Esophagus squamous epithelium (tissue), 5 donors: Measurements from ENCODE around the gene ADAMTS9. TPM values are rescaled to one million over a fixed set of nuclear protein-coding genes. Genes with fewer than 3 reads are reported as not detected.

Experiments
- DNase-seq: peaks from one replicate; lab custom pipeline; 2025; lab: John Stamatoyannopoulos, UW
- H3K27ac ChIP-seq, 4 donors: fragments of 200-600 bp; sonication (generic); one replicate each; pipeline ENCODE4 v1.5.1; 2016 to 2019; ENCODE audit warnings: mild to moderate bottlenecking in 1 of 4
- H3K27me3 ChIP-seq, 4 donors: fragments of 200-600 bp; sonication (generic); 1 replicate in 3 of 4; 2 replicates in 1 of 4; pipeline versions ENCODE4 v1.5.1 to v1.6.0; 2017 to 2021; ENCODE audit warnings: antibody characterized with exemption in 1 of 4
- H3K36me3 ChIP-seq, 3 donors: fragments of 200-600 bp; sonication (generic); one replicate each; pipeline ENCODE4 v1.5.1; 2016 to 2019
- H3K4me1 ChIP-seq, 3 donors: fragments of 200-600 bp; sonication (generic); one replicate each; pipeline ENCODE4 v1.5.1; 2017 to 2019
- H3K4me3 ChIP-seq, 4 donors: fragments of 200-600 bp; sonication (generic); 1 replicate in 3 of 4; 2 replicates in 1 of 4; pipeline ENCODE4 v1.5.1; 2016 to 2019; ENCODE audit warnings: mild to moderate bottlenecking in 2 of 4, moderate library complexity in 1 of 4
- H3K9me3 ChIP-seq, 3 donors: fragments of 200-600 bp; sonication (generic); one replicate each; pipeline ENCODE4 v1.5.1; 2016 to 2019
- POLR2A ChIP-seq, 4 donors: fragments of 450-650 bp; IDR thresholded peaks; one replicate each; pipeline ENCODE4 v1.6.1; 2017; ENCODE audit warnings: antibody characterized with exemption in 4 of 4, mild to moderate bottlenecking in 4 of 4, moderate library complexity in 3 of 4
- WGBS, 2 donors: methylation state at CpG; one replicate each; pipeline ENCODE4 v1.1.5; 2018; 5-methylcytosine and 5-hydroxymethylcytosine counted together
- intact Hi-C: fragments of 100-400 bp; cut with DNase I; formaldehyde crosslinking; loops from one replicate; pipeline ENCODE4 v1.15.0; 2022
- total RNA-seq, 4 donors: library from RNA; depleted of rRNA; stranded (reverse); fragments of >200 nt; gene quantifications; one replicate each; pipeline ENCODE4 v1.1.0, GENCODE V29; 2016
- TF ChIP-seq, protein P1 (sequence below), 6 experiments: fragments of 450-650 bp in 4 of 6; fragments of 200-600 bp in 2 of 6; sonication (generic) in 2 of 6; IDR thresholded peaks; one replicate each; pipeline ENCODE4 v1.5.1; 2016 to 2019; ENCODE audit warnings: antibody characterized with exemption in 6 of 6, mild to moderate bottlenecking in 4 of 6, moderate library complexity in 4 of 6
- donor health status: DM: yes; HTN: yes; CAD: no.

Gene ADAMTS9
- total RNA-seq, 4 donors from 2014 or later, result 3.1 to 15.1 (median 5.9) TPM

GRCh38 chr3:64616953-64617352, 70.8 kb downstream of the ADAMTS9 start:
- intact Hi-C loops, result no loop called here
- TF ChIP-seq POLR2A (IDR thresholded peaks at IDR 0.05), result no peak
- TF ChIP-seq, protein P1, sequence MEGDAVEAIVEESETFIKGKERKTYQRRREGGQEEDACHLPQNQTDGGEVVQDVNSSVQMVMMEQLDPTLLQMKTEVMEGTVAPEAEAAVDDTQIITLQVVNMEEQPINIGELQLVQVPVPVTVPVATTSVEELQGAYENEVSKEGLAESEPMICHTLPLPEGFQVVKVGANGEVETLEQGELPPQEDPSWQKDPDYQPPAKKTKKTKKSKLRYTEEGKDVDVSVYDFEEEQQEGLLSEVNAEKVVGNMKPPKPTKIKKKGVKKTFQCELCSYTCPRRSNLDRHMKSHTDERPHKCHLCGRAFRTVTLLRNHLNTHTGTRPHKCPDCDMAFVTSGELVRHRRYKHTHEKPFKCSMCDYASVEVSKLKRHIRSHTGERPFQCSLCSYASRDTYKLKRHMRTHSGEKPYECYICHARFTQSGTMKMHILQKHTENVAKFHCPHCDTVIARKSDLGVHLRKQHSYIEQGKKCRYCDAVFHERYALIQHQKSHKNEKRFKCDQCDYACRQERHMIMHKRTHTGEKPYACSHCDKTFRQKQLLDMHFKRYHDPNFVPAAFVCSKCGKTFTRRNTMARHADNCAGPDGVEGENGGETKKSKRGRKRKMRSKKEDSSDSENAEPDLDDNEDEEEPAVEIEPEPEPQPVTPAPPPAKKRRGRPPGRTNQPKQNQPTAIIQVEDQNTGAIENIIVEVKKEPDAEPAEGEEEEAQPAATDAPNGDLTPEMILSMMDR (IDR thresholded peaks at IDR 0.05), result no peak
- Histone ChIP-seq H3K27me3 (no peaks in the 10 kb centered on the region), H3K27ac (peak overlapping the region in 2 of 4 donors; percentile 16 to 24), H3K4me3 (no peak overlapping the region), H3K36me3 (no peaks in the 10 kb centered on the region), H3K9me3 (no peaks in the 10 kb centered on the region), H3K4me1 (peaks cover 0 to 11% (median 0%) of the 10 kb centered on the region in 3 donors)
- 54 to 68% methylated on average over 2 of the region's 2 CpGs for WGBS, 2 donors
- no peak for DNase-seq

DNA sequence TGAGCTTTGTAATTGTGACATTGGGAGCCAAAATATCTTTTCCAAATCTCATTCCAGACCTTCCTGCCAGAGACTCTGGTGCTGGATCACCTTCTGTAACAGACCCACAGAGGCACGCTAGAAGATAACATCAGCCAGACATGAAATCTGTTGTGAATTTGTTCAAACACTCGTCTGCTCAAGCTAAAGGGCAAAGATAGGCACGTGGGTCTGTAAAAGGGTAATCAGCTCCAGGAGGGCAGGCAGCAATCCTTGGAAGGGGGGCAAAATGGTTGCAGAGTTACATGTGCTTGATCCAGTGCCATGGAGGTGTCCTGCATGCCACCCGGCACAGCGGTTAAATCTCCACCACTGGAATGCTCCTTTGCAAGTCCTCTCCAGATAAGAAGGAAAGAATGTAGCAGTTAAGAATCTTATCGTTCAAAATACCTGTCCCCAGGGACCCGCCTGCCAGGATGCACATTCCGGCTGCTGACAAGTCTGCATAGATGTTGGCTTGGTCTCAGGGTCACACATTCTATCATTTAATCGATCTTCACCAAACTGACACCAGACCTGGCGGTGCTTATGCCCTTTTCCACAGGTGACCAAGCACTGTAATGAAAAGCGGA, 74.8 kb downstream of the ADAMTS9 start:
- peaks cover 0 to 14% (median 0%) of the 10 kb centered on the region in 3 donors for H3K4me1 ChIP-seq
- no peaks in the 10 kb centered on the region for H3K36me3 ChIP-seq
- 64 to 68% methylated on average over 10 to 11 of the region's 11 CpGs for WGBS, 2 donors
- no peak for DNase-seq
- intact Hi-C loops, result no loop called here
- TF ChIP-seq, protein P1 (IDR thresholded peaks at IDR 0.05), result no peak
- TF ChIP-seq POLR2A (IDR thresholded peaks at IDR 0.05), result no peak
- H3K9me3 ChIP-seq, result no peaks in the 10 kb centered on the region
- H3K4me3 ChIP-seq, result peak overlapping the region in 1 of 4 donors; percentile 5
- peak overlapping the region; percentile 25 to 85 (median 70) for H3K27ac ChIP-seq
- H3K27me3 ChIP-seq, result no peaks in the 10 kb centered on the region

- H3K4me3 ChIP-seq, result peak overlapping the region in 1 of 4 donors; percentile 5
- no peak for DNase-seq
- H3K36me3 ChIP-seq, result no peaks in the 10 kb centered on the region
- peaks cover 0 to 14% (median 0%) of the 10 kb centered on the region in 3 donors for H3K4me1 ChIP-seq
- TF ChIP-seq, protein P1 (IDR thresholded peaks at IDR 0.05), result no peak
- no peak for TF ChIP-seq POLR2A (IDR thresholded peaks at IDR 0.05)
- H3K9me3 ChIP-seq, result no peaks in the 10 kb centered on the region
- intact Hi-C loops, result no loop called here
- H3K27me3 ChIP-seq, result no peaks in the 10 kb centered on the region
- H3K27ac ChIP-seq, result peak overlapping the region in 3 of 4 donors; percentile 68 to 85 (median 79)
- WGBS, 2 donors, result 66 to 80% methylated on average over 4 of the region's 4 CpGs
Measured at GRCh38 chr3:64612082-64612860, 75.5 kb downstream of the ADAMTS9 start.

- Histone ChIP-seq H3K27me3 (no peaks in the 10 kb centered on the region), H3K4me1 (peaks cover 0 to 14% (median 0%) of the 10 kb centered on the region in 3 donors), H3K4me3 (no peak overlapping the region), H3K36me3 (no peaks in the 10 kb centered on the region), H3K9me3 (no peaks in the 10 kb centered on the region), H3K27ac (no peak overlapping the region)
- 64 to 69% methylated on average over 2 of the region's 2 CpGs for WGBS, 2 donors
- intact Hi-C loops, result no loop called here
- no peak for DNase-seq
- no peak for TF ChIP-seq POLR2A (IDR thresholded peaks at IDR 0.05)
- TF ChIP-seq, protein P1 (IDR thresholded peaks at IDR 0.05), result no peak
Measured at GRCh38 chr3:64608741-64609140, 79.1 kb downstream of the ADAMTS9 start.

GRCh38 chr3:64607032-64607551, 80.7 kb downstream of the ADAMTS9 start:
- H3K4me3 ChIP-seq, result no peak overlapping the region
- H3K27ac ChIP-seq, result no peak overlapping the region
- peaks cover 0 to 4% (median 0%) of the 10 kb centered on the region in 3 donors for H3K4me1 ChIP-seq
- no peaks in the 10 kb centered on the region for H3K9me3 ChIP-seq
- DNase-seq, result no peak
- H3K36me3 ChIP-seq, result no peaks in the 10 kb centered on the region
- 94 to 96% methylated on average over 2 of the region's 2 CpGs for WGBS, 2 donors
- no peak for TF ChIP-seq POLR2A (IDR thresholded peaks at IDR 0.05)
- TF ChIP-seq, protein P1 (IDR thresholded peaks at IDR 0.05), result no peak
- intact Hi-C loops, result no loop called here
- H3K27me3 ChIP-seq, result no peaks in the 10 kb centered on the region
